ENCODE data around the gene IFNL1.
"Not testable (repeated sequence)": the region's sequence is repeated elsewhere in the genome, so short reads cannot be mapped to it uniquely, and the experiment has no call there.

IFNL1 gene

GRCh38 chr19:39269369-39269768 is 26.8 kb upstream of the IFNL1 start:
- not testable (repeated sequence) for H2AFZ ChIP-seq (ENCODE audit: low read length); H3K79me2 ChIP-seq (ENCODE audit: low read length); H4K20me1 ChIP-seq (ENCODE audit: insufficient read depth, low read length); H3F3A ChIP-seq (ENCODE audit: insufficient read depth, low read length); DNase-seq; H3K36me3 ChIP-seq (replicated peaks; ENCODE audit: insufficient read depth, low read length); H3K9me2 ChIP-seq (replicated peaks; ENCODE audit: insufficient read depth, low read length); H3K9ac ChIP-seq (ENCODE audit: low read length); H3K4me3 ChIP-seq (ENCODE audit: low read length); H3K9me3 ChIP-seq (replicated peaks; ENCODE audit: insufficient read depth, low read length); H3K4me2 ChIP-seq (ENCODE audit: low read depth, low read length); H3K27ac ChIP-seq (ENCODE audit: low read length); H3K4me1 ChIP-seq (ENCODE audit: low read length)
- H3K27me3 ChIP-seq (replicated peaks; ENCODE audit: insufficient read depth, low read length), result peaks cover 32% of the 10 kb centered on the region

GRCh38 chr19:39270036-39270871 is 26.0 kb upstream of the IFNL1 start:
- no peaks in the 10 kb centered on the region for H3K9me3 ChIP-seq (replicated peaks; ENCODE audit: insufficient read depth, low read length)
- H3K4me2 ChIP-seq (ENCODE audit: low read depth, low read length), result no peak overlapping the region
- no peak overlapping the region for H3K27ac ChIP-seq (ENCODE audit: low read length)
- no peaks in the 10 kb centered on the region for H3K9me2 ChIP-seq (replicated peaks; ENCODE audit: insufficient read depth, low read length)
- H3K36me3 ChIP-seq (replicated peaks; ENCODE audit: insufficient read depth, low read length), result no peaks in the 10 kb centered on the region
- H3K4me3 ChIP-seq (ENCODE audit: low read length), result no peak overlapping the region
- H4K20me1 ChIP-seq (ENCODE audit: insufficient read depth, low read length), result no peaks in the 10 kb centered on the region
- no peaks in the 10 kb centered on the region for H3F3A ChIP-seq (ENCODE audit: insufficient read depth, low read length)
- TF ChIP-seq CTCF (IDR thresholded peaks at IDR 0.05; ENCODE audit: low read length) (no peak), EZH2 (optimal IDR thresholded peaks at IDR 0.05; ENCODE audit: low read depth, low read length) (no peak), EZH2phosphoT487 (IDR thresholded peaks at IDR 0.05; ENCODE audit: low read length) (no peak)
- H3K9ac ChIP-seq (ENCODE audit: low read length), result no peak overlapping the region
- H3K79me2 ChIP-seq (ENCODE audit: low read length), result no peaks in the 10 kb centered on the region
- no peak for DNase-seq
- peaks cover 23% of the 10 kb centered on the region for H3K27me3 ChIP-seq (replicated peaks; ENCODE audit: insufficient read depth, low read length)
- H2AFZ ChIP-seq (ENCODE audit: low read length), result no peak overlapping the region
- H3K4me1 ChIP-seq (ENCODE audit: low read length), result no peaks in the 10 kb centered on the region

DNA sequence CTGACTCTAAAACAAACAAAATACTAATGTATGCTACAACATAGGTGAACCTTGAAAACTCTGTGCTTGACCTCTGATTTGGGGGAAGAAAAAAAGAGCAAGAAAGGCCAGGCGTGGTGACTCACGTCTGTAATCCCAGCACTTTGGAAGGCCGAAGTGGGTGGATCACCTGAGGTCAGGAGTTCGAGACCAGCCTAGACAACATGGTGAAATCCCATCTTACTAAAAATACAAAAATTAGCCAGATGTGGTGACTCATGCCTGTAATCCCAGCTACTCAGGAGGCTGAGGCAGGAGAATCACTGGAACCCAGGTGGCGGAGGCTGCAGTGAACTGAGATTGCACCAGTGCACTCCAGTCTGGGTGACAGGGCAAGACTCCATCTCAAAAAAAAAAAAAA is 22.3 kb upstream of the IFNL1 start:
- not testable (repeated sequence) for H3K4me1 ChIP-seq (ENCODE audit: low read length); H3K9me3 ChIP-seq (replicated peaks; ENCODE audit: insufficient read depth, low read length); H3K4me2 ChIP-seq (ENCODE audit: low read depth, low read length); H3K27ac ChIP-seq (ENCODE audit: low read length); DNase-seq; H3K79me2 ChIP-seq (ENCODE audit: low read length); H3F3A ChIP-seq (ENCODE audit: insufficient read depth, low read length); H2AFZ ChIP-seq (ENCODE audit: low read length); H3K4me3 ChIP-seq (ENCODE audit: low read length); H4K20me1 ChIP-seq (ENCODE audit: insufficient read depth, low read length); H3K36me3 ChIP-seq (replicated peaks; ENCODE audit: insufficient read depth, low read length); H3K9me2 ChIP-seq (replicated peaks; ENCODE audit: insufficient read depth, low read length); H3K9ac ChIP-seq (ENCODE audit: low read length)
- H3K27me3 ChIP-seq (replicated peaks; ENCODE audit: insufficient read depth, low read length), result peaks cover 17% of the 10 kb centered on the region

- Histone ChIP-seq H3K9me2 (replicated peaks; ENCODE audit: insufficient read depth, low read length) (no peaks in the 10 kb centered on the region), H2AFZ (ENCODE audit: low read length) (no peak overlapping the region), H3K4me1 (ENCODE audit: low read length) (no peaks in the 10 kb centered on the region), H3K79me2 (ENCODE audit: low read length) (no peaks in the 10 kb centered on the region), H3K4me2 (ENCODE audit: low read depth, low read length) (no peak overlapping the region), H3F3A (ENCODE audit: insufficient read depth, low read length) (no peaks in the 10 kb centered on the region), H3K27me3 (replicated peaks; ENCODE audit: insufficient read depth, low read length) (peaks cover 7% of the 10 kb centered on the region), H3K27ac (ENCODE audit: low read length) (no peak overlapping the region), H3K9me3 (replicated peaks; ENCODE audit: insufficient read depth, low read length) (no peaks in the 10 kb centered on the region), H3K36me3 (replicated peaks; ENCODE audit: insufficient read depth, low read length) (no peaks in the 10 kb centered on the region), H3K4me3 (ENCODE audit: low read length) (no peak overlapping the region), H3K9ac (ENCODE audit: low read length) (no peak overlapping the region), H4K20me1 (ENCODE audit: insufficient read depth, low read length) (no peaks in the 10 kb centered on the region)
- no peak for TF ChIP-seq CTCF (IDR thresholded peaks at IDR 0.05; ENCODE audit: low read length)
- no peak for DNase-seq
These were observed 20.6 kb upstream of the IFNL1 start for GRCh38 chr19:39275578-39275977.

Data from MM.1S (cell line).